Choroid plexus epithelial cell (primary cell): ENCODE measurements around the gene MCTP2.

ENCODE experiments used
- DNase-seq: peaks from one replicate; pipeline ENCODE4 v3.0.0-alpha.2; 2010; ENCODE audit warnings: low read depth
- H3K4me3 ChIP-seq: 2 replicates; pipeline ENCODE4 v1.5.1; 2011; ENCODE audit warnings: low read depth, mild to moderate bottlenecking, control low read depth, low read length, moderate library complexity
- TF ChIP-seq, protein P1 (sequence below): conservative IDR thresholded peaks from 2 replicates; pipeline ENCODE4 v1.5.1; 2011; ENCODE audit warnings: low read depth, mild to moderate bottlenecking, control low read depth, inconsistent platforms, low read length, moderate library complexity

Gene MCTP2

DNA sequence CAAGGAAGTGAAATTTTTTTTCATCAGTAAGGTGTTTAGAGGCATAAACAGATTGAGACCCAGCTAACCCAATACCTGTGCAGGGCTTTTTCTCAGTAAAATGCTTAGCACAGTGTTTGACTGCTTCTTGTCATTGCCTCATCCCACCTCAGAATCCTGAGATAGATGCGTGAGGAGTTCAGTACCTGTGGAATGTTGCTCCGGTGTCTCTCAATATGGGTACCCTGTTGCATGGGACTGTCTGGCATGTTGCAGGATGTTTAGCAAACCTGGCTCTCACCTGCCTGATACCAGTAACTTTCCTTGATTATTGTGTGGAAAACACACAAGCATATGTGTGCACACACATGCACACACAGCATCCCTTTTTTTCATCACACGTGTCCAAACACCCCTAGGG is 128.4 kb downstream of the MCTP2 start:
- TF ChIP-seq, protein P1, sequence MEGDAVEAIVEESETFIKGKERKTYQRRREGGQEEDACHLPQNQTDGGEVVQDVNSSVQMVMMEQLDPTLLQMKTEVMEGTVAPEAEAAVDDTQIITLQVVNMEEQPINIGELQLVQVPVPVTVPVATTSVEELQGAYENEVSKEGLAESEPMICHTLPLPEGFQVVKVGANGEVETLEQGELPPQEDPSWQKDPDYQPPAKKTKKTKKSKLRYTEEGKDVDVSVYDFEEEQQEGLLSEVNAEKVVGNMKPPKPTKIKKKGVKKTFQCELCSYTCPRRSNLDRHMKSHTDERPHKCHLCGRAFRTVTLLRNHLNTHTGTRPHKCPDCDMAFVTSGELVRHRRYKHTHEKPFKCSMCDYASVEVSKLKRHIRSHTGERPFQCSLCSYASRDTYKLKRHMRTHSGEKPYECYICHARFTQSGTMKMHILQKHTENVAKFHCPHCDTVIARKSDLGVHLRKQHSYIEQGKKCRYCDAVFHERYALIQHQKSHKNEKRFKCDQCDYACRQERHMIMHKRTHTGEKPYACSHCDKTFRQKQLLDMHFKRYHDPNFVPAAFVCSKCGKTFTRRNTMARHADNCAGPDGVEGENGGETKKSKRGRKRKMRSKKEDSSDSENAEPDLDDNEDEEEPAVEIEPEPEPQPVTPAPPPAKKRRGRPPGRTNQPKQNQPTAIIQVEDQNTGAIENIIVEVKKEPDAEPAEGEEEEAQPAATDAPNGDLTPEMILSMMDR: no peak
- no peak for DNase-seq
- no peak overlapping the region for H3K4me3 ChIP-seq

GRCh38 chr15:94360251-94360685 is 128.9 kb downstream of the MCTP2 start:
- DNase-seq: no peak
- TF ChIP-seq, protein P1: no peak
- H3K4me3 ChIP-seq: no peak overlapping the region

- no peak overlapping the region for H3K4me3 ChIP-seq
- TF ChIP-seq, protein P1: no peak
- DNase-seq: no peak
These were observed 131.2 kb downstream of the MCTP2 start for GRCh38 chr15:94362385-94363092.

DNA sequence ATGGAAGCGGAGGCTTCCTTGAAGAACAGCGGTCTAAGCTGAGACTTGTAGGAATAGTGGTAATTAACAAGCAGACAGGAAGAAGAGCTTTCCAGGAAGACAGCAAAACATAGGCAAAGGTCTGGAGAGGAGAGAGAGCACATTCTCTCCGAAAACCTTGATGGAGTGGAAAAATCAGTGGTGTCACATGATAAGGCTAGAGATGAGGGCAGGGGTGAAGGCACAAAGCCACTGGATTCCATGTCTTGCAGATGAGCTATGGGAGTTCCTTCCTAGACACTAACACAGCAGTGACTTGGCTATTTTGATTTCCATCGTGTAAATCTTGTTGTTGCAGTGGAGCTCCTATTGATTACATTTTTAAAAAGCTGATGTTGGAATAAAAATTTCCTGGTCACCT is 132.0 kb downstream of the MCTP2 start:
- H3K4me3 ChIP-seq: no peak overlapping the region
- TF ChIP-seq, protein P1: no peak

DNA sequence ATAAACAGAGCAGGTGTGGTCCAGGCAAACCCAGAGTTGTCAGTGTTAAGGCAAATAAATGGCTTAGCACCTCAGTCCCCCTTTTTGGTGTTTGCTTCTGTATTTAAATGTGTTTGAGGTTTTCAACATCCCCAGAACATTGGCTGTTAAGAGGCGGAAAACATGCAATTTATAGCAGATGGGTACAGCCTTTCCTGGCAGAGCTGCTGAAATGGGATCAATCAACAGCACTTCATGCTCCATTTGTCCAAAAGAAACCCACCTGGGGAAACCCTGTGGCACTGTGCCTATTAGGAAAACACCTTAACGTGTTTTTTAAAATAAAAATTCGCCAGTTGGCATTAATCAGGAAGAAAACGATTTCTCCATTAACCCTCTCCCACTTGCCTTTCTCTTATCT is 135.4 kb downstream of the MCTP2 start:
- H3K4me3 ChIP-seq: no peak overlapping the region
- TF ChIP-seq, protein P1: no peak
- no peak for DNase-seq

More for the DNA sequence above, 132.0 kb downstream of the MCTP2 start:
- no peak for DNase-seq

GRCh38 chr15:94367726-94368535 is 136.6 kb downstream of the MCTP2 start:
- no peak for DNase-seq
- TF ChIP-seq, protein P1: no peak
- no peak overlapping the region for H3K4me3 ChIP-seq
